HG03460 (cell line): Measurements from ENCODE around the gene ACER3.
"Not testable (repeated sequence)": the region's sequence is repeated elsewhere in the genome, so short reads cannot be mapped to it uniquely, and the experiment has no call there.

Experiments used
- ATAC-seq: cut with Tn5 transposase; IDR thresholded peaks from one replicate; pipeline ENCODE4 v1.9.1; 2021; ENCODE audit not compliant: unreplicated experiment

Gene ACER3

GRCh38 chr11:76872959-76873827 is 12.5 kb downstream of the ACER3 start:
- ATAC-seq = no peak

GRCh38 chr11:76878014-76878413 is 17.3 kb downstream of the ACER3 start:
- ATAC-seq = no peak

- ATAC-seq = no peak
Measured at GRCh38 chr11:76880314-76880713, 19.6 kb downstream of the ACER3 start.

GRCh38 chr11:76880956-76881355 is 20.2 kb downstream of the ACER3 start:
- no peak for ATAC-seq

- ATAC-seq = no peak
Measured at GRCh38 chr11:76885390-76886097, 24.8 kb downstream of the ACER3 start.

GRCh38 chr11:76888989-76889388 is 28.3 kb downstream of the ACER3 start:
- ATAC-seq = no peak

- ATAC-seq = no peak
Measured at GRCh38 chr11:76889411-76889975, 28.8 kb downstream of the ACER3 start.

GRCh38 chr11:76890329-76890728 is 29.6 kb downstream of the ACER3 start:
- ATAC-seq = no peak

GRCh38 chr11:76891285-76891684 is 30.6 kb downstream of the ACER3 start:
- no peak for ATAC-seq

GRCh38 chr11:76891793-76892192 is 31.1 kb downstream of the ACER3 start:
- no peak for ATAC-seq

GRCh38 chr11:76892306-76892705 is 31.6 kb downstream of the ACER3 start:
- ATAC-seq = no peak

- ATAC-seq = no peak
Measured at GRCh38 chr11:76897233-76897632, 36.5 kb downstream of the ACER3 start.

- ATAC-seq = no peak
Measured at GRCh38 chr11:76901144-76901543, 40.4 kb downstream of the ACER3 start.

- not testable (repeated sequence) for ATAC-seq
Measured at GRCh38 chr11:76901622-76902021, 40.9 kb downstream of the ACER3 start.

- ATAC-seq = no peak
Measured at GRCh38 chr11:76902121-76903014, 41.6 kb downstream of the ACER3 start.

GRCh38 chr11:76903325-76903724 is 42.6 kb downstream of the ACER3 start:
- ATAC-seq = no peak

GRCh38 chr11:76910620-76911414 is 50.1 kb downstream of the ACER3 start:
- ATAC-seq = no peak

- no peak for ATAC-seq
Measured at GRCh38 chr11:76911415-76911808, 50.7 kb downstream of the ACER3 start.

- ATAC-seq = no peak
Measured at GRCh38 chr11:76916712-76917111, 56.0 kb downstream of the ACER3 start.

- no peak for ATAC-seq
Measured at GRCh38 chr11:76918941-76919386, 58.2 kb downstream of the ACER3 start.
